ENCODE data around the gene ACADL.
"Not testable (repeated sequence)": the region's sequence is repeated elsewhere in the genome, so short reads cannot be mapped to it uniquely, and the experiment has no call there.

ACADL gene

DNA sequence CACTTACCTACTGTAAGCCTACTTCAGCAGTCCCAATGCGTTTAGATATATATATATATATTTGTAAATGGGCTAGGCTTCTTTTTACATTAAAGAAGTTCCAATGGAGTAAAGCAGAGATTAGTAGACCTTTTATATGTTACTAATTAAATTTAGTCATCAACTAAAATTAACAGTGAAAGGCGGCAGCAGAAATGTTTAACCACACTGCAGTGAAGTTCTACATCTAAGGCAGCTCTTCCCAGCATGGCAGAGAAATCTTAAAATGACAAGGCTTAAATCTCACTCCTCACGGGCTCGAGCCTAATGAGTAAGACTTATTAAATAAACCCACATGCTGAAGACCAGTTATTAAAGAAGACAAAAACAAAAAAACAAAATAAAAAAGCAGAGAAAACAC is 34.9 kb downstream of the ACADL start:
- TF ChIP-seq, protein P1, sequence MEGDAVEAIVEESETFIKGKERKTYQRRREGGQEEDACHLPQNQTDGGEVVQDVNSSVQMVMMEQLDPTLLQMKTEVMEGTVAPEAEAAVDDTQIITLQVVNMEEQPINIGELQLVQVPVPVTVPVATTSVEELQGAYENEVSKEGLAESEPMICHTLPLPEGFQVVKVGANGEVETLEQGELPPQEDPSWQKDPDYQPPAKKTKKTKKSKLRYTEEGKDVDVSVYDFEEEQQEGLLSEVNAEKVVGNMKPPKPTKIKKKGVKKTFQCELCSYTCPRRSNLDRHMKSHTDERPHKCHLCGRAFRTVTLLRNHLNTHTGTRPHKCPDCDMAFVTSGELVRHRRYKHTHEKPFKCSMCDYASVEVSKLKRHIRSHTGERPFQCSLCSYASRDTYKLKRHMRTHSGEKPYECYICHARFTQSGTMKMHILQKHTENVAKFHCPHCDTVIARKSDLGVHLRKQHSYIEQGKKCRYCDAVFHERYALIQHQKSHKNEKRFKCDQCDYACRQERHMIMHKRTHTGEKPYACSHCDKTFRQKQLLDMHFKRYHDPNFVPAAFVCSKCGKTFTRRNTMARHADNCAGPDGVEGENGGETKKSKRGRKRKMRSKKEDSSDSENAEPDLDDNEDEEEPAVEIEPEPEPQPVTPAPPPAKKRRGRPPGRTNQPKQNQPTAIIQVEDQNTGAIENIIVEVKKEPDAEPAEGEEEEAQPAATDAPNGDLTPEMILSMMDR (IDR thresholded peaks at IDR 0.05; ENCODE audit: low read depth, low read length), result no peak
- TF ChIP-seq EZH2phosphoT487 (IDR thresholded peaks at IDR 0.05; ENCODE audit: low read depth), result no peak
- Histone ChIP-seq H3K9ac (ENCODE audit: low read length) (no peak overlapping the region), H3K4me3 (ENCODE audit: low read length) (no peak overlapping the region), H3K27me3 (ENCODE audit: low read depth, low read length) (no peaks in the 10 kb centered on the region), H4K20me1 (ENCODE audit: insufficient read depth, low read length) (no peaks in the 10 kb centered on the region), H2AFZ (ENCODE audit: low read depth, low read length) (no peak overlapping the region), H3K79me2 (ENCODE audit: low read length) (no peaks in the 10 kb centered on the region), H3K4me1 (ENCODE audit: low read length) (peaks cover 3% of the 10 kb centered on the region; the same call in 1 of the 2 replicates), H3K36me3 (replicated peaks; ENCODE audit: low read depth, low read length) (no peaks in the 10 kb centered on the region), H3K27ac (ENCODE audit: low read length) (no peak overlapping the region), H3K9me3 (ENCODE audit: insufficient read depth, low read length) (no peaks in the 10 kb centered on the region), H3K4me2 (ENCODE audit: low read length) (no peak overlapping the region)

DNA sequence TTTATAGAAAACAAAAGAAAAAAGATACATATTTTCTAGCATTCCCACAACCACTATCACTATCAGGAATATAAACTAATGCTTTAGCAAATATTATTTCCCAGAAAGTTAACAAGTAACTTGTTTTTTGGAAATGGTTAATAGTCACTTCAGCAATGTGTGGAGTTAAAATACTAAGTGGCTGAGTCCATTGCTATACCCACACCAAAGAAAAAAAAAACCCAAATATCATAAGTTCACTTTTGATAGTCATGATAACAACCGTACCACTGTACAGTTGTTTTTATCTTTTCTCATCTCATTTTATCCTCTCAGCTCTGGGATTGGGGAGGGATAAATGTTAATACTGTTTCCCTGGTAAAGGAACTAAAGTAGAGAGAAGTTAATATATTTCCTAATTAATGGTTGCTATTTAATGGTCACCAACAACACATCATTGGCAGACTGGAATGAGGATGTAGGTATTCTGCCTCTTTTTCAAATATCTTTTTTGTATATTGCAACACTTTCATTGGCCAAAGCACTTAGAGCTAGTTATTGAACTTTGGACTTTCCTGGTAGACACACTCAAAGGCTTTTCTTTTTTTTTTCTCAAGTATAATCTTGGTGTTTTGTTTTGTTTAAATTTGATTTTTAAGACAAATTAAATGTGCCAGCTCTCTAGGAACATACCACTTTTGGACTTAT is 35.7 kb downstream of the ACADL start:
- Histone ChIP-seq H2AFZ (ENCODE audit: low read depth, low read length) (no peak overlapping the region), H3K4me1 (ENCODE audit: low read length) (no peaks in the 10 kb centered on the region)

DNA sequence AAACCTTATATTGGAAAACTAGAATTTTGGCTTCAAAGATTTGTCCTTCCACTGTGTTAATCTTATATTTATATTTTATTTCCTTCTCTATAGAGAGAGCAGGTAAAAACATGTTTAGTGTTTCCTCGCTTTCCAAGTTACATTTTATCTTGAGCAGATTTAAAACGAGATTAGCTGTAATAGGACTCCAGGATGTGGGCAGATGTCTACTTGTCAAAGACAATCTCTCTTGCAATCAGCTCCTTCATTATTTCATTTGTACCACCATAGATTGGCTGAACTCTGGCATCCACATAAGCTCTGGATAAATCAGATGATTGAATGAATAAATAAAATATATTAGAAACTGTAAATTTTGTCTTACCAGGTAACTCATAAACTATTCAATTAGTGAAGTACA is 36.5 kb downstream of the ACADL start:
- H3K79me2 ChIP-seq (ENCODE audit: low read length), result no peaks in the 10 kb centered on the region
- no peak overlapping the region for H3K27ac ChIP-seq (ENCODE audit: low read length)
- no peaks in the 10 kb centered on the region for H3K27me3 ChIP-seq (ENCODE audit: low read depth, low read length)
- no peaks in the 10 kb centered on the region for H4K20me1 ChIP-seq (ENCODE audit: insufficient read depth, low read length)
- no peak overlapping the region for H3K4me3 ChIP-seq (ENCODE audit: low read length)
- H3K9me3 ChIP-seq (ENCODE audit: insufficient read depth, low read length), result no peaks in the 10 kb centered on the region
- H3K9ac ChIP-seq (ENCODE audit: low read length), result no peak overlapping the region
- TF ChIP-seq EZH2phosphoT487 (IDR thresholded peaks at IDR 0.05; ENCODE audit: low read depth), result no peak
- TF ChIP-seq, protein P1 (IDR thresholded peaks at IDR 0.05; ENCODE audit: low read depth, low read length), result no peak
- H2AFZ ChIP-seq (ENCODE audit: low read depth, low read length), result no peak overlapping the region
- H3K4me1 ChIP-seq (ENCODE audit: low read length), result no peaks in the 10 kb centered on the region
- no peaks in the 10 kb centered on the region for H3K36me3 ChIP-seq (replicated peaks; ENCODE audit: low read depth, low read length)
- H3K4me2 ChIP-seq (ENCODE audit: low read length), result no peak overlapping the region

More for the DNA sequence above, 35.7 kb downstream of the ACADL start:
- Histone ChIP-seq H3K4me2 (ENCODE audit: low read length) (no peak overlapping the region), H3K9me3 (ENCODE audit: insufficient read depth, low read length) (no peaks in the 10 kb centered on the region), H3K27me3 (ENCODE audit: low read depth, low read length) (no peaks in the 10 kb centered on the region), H3K27ac (ENCODE audit: low read length) (no peak overlapping the region), H3K9ac (ENCODE audit: low read length) (no peak overlapping the region), H3K36me3 (replicated peaks; ENCODE audit: low read depth, low read length) (no peaks in the 10 kb centered on the region), H3K79me2 (ENCODE audit: low read length) (no peaks in the 10 kb centered on the region), H4K20me1 (ENCODE audit: insufficient read depth, low read length) (no peaks in the 10 kb centered on the region), H3K4me3 (ENCODE audit: low read length) (no peak overlapping the region)
- TF ChIP-seq EZH2phosphoT487 (IDR thresholded peaks at IDR 0.05; ENCODE audit: low read depth), result no peak
- TF ChIP-seq, protein P1 (IDR thresholded peaks at IDR 0.05; ENCODE audit: low read depth, low read length), result no peak

DNA sequence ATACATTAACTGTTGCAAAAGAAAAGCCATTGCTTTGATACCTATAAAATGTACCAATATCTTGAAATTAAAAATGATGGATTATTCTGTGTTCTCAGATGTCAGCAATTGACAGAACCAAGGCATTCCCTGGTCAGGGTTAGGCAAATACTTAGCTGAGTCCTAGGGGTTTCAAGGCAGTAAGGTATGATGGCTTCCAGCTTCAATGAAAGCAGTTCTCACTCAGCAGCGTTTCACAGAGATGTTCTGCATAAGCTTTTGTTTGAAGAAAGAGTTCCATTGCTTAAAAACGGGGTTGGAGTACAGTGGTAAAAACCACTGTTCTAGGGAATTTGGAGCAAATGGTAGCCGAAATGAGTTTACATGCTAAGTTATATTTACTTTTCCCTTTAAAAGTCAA is 37.1 kb downstream of the ACADL start:
- no peaks in the 10 kb centered on the region for H3K9me3 ChIP-seq (ENCODE audit: insufficient read depth, low read length)
- H3K36me3 ChIP-seq (replicated peaks; ENCODE audit: low read depth, low read length), result no peaks in the 10 kb centered on the region
- no peak overlapping the region for H3K9ac ChIP-seq (ENCODE audit: low read length)
- no peak overlapping the region for H2AFZ ChIP-seq (ENCODE audit: low read depth, low read length)
- H3K27me3 ChIP-seq (ENCODE audit: low read depth, low read length), result no peaks in the 10 kb centered on the region
- no peaks in the 10 kb centered on the region for H4K20me1 ChIP-seq (ENCODE audit: insufficient read depth, low read length)
- no peak overlapping the region for H3K27ac ChIP-seq (ENCODE audit: low read length)
- no peak overlapping the region for H3K4me3 ChIP-seq (ENCODE audit: low read length)
- H3K79me2 ChIP-seq (ENCODE audit: low read length), result no peaks in the 10 kb centered on the region
- no peak overlapping the region for H3K4me2 ChIP-seq (ENCODE audit: low read length)
- TF ChIP-seq EZH2phosphoT487 (IDR thresholded peaks at IDR 0.05; ENCODE audit: low read depth), result no peak
- TF ChIP-seq, protein P1 (IDR thresholded peaks at IDR 0.05; ENCODE audit: low read depth, low read length), result no peak
- no peaks in the 10 kb centered on the region for H3K4me1 ChIP-seq (ENCODE audit: low read length)

DNA sequence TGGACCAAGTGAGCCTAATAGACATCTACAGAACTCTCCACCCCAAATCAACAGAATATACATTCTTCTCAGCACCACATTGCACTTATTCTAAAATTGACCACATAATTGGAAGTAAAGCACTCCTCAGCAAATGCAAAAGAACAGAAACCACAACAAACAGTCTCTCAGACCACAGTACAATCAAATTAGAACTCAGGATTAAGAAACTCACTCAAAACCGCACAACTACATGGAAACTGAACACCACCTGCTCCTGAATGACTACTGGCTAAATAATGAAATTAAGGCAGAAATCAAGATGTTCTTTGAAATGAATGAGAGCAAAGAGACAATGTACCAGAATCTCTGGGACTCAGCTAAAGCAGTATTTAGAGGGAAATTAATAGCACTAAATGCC is 41.3 kb downstream of the ACADL start:
- not testable (repeated sequence) for H2AFZ ChIP-seq (ENCODE audit: low read depth, low read length); H3K9ac ChIP-seq (ENCODE audit: low read length); H3K4me2 ChIP-seq (ENCODE audit: low read length); H3K79me2 ChIP-seq (ENCODE audit: low read length); H3K27me3 ChIP-seq (ENCODE audit: low read depth, low read length); H3K9me3 ChIP-seq (ENCODE audit: insufficient read depth, low read length); H3K4me1 ChIP-seq (ENCODE audit: low read length); H3K27ac ChIP-seq (ENCODE audit: low read length); H3K36me3 ChIP-seq (replicated peaks; ENCODE audit: low read depth, low read length); H3K4me3 ChIP-seq (ENCODE audit: low read length); H4K20me1 ChIP-seq (ENCODE audit: insufficient read depth, low read length)

DNA sequence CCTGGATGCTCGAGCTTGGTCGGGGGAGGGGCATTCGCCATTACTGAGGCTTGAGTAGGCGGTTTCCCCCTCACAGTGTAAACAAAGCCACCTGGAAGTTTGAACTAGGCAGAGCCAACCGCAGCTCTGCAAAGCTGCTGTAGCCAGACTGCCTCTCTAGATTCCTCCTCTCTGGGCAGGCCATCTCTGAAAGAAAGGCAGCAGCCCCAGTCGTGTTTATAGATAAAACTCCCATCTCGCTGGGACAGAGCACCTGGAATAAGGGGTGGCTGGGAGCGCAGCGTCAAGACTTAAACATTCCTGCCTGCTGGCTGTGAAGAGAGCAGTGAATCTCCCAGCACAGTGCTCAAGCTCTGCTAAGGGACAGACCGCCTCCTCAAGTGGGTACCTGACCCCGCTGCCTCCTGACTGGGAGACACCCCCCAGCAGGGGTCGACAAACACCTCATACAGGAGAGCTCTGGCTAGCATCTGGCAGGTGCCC is 43.6 kb downstream of the ACADL start:
- H2AFZ ChIP-seq (ENCODE audit: low read depth, low read length); H3K4me1 ChIP-seq (ENCODE audit: low read length); H3K27ac ChIP-seq (ENCODE audit: low read length); H3K79me2 ChIP-seq (ENCODE audit: low read length); H3K27me3 ChIP-seq (ENCODE audit: low read depth, low read length); H3K9ac ChIP-seq (ENCODE audit: low read length); H3K4me3 ChIP-seq (ENCODE audit: low read length); H3K9me3 ChIP-seq (ENCODE audit: insufficient read depth, low read length); H4K20me1 ChIP-seq (ENCODE audit: insufficient read depth, low read length); H3K4me2 ChIP-seq (ENCODE audit: low read length); H3K36me3 ChIP-seq (replicated peaks; ENCODE audit: low read depth, low read length): not testable (repeated sequence)

Data from OCI-LY3 (cell line).